ENCODE measurements around the gene BRAP.
A peak's percentile ranks its signal among the peaks of the same experiment; 100 is the strongest.

The BRAP gene

GRCh38 chr12:111643427-111643826, 42.3 kb downstream of the BRAP start:
- H3K27ac ChIP-seq = peak overlapping the region; percentile 70
- no peak for TF ChIP-seq CTCF (conservative IDR thresholded peaks at IDR 0.05)

GRCh38 chr12:111642681-111643426, 42.9 kb downstream of the BRAP start:
- no peak for TF ChIP-seq CTCF (conservative IDR thresholded peaks at IDR 0.05)
- peak overlapping the region; percentile 70 for H3K27ac ChIP-seq

GRCh38 chr12:111640506-111640905, 45.2 kb downstream of the BRAP start:
- no peak overlapping the region for H3K27ac ChIP-seq
- no peak for TF ChIP-seq CTCF (conservative IDR thresholded peaks at IDR 0.05)

DNA sequence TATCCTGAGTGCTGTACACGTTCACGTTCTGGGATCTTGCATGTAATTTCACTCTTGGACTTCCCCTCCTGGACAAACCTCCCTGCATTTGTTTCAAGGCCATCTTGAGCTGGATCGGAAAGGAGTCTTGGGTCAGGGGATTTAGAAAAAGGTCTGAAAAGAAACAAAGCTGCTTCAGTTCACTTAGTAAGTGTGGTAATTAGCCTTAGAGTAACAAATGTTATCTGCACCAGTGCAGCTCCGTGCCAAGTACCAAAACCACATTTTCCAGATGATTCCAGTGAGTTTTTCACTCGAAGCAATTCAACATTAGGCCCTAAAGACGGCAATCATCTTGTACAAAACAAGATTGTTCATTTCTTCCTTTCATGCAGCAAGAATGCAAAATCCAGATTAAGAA, 47.2 kb downstream of the BRAP start:
- H3K27ac ChIP-seq = no peak overlapping the region
- no peak for TF ChIP-seq CTCF (conservative IDR thresholded peaks at IDR 0.05)

GRCh38 chr12:111636209-111636945, 49.4 kb downstream of the BRAP start:
- TF ChIP-seq CTCF (conservative IDR thresholded peaks at IDR 0.05) = no peak
- no peak overlapping the region for H3K27ac ChIP-seq

DNA sequence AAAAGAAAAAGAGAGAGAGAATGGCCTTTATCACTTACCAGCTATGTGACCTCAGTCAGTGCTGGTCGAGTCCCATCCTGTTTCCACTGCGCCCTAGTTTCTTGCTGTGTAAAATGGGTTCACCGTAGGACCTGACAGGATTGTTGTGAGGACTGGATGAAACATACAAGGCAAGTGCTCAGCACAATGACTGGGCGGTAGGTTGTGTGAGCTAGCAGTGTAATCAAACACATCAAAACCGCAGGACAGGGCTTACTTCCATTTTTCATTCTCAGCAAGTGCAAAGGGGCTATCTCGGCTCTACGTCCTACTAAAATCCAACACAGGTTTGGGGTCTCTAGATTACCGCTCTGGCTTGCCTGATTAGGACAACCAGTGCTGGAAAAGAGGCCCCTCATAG, 50.2 kb downstream of the BRAP start:
- no peak for TF ChIP-seq CTCF (conservative IDR thresholded peaks at IDR 0.05)
- no peak overlapping the region for H3K27ac ChIP-seq

DNA sequence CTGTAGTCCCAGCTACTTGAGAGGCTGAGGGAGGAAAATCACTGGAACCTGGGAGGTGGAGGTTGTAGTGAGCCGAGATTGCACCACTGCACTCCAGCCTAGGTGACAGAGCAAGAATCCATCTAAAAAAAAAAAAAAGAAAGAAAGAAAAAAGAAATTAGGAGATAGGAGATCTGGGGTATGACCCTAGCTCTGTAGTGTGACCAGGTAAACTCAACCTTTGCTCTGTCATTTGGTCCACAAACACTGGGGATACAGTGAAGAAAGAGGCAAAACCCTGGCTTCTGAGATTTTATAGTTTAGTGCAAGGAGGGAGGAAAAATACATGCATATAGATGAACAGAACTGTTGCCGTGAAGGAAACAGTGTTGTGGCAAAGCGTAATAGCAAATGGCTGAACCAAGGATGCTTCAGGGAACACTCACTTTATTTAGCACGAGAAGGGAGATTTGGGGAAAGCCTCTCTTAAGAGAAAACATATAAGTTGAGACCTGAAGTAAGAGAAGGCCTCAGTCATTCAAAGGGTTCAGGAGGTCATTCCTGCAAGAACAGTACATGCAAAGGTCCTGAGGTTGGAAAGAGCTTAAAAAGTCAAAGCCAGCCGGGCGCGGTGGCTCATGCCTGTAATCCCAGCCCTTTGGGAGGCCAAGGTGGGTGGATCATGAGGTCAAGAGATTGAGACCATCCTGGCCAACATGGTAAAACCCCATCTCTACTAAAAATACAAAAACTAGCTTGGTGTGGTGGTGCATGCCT, 57.1 kb downstream of the BRAP start:
- TF ChIP-seq CTCF (conservative IDR thresholded peaks at IDR 0.05) = no peak
- no peak overlapping the region for H3K27ac ChIP-seq
